ENCODE results near the gene SUPT6H. TPM values are rescaled to one million over a fixed set of nuclear protein-coding genes. Genes with fewer than 3 reads are reported as not detected.

Gene SUPT6H
- polyA plus RNA-seq, 1 donor from 2014 or later, result 19.0 TPM

- no peak for TF ChIP-seq REST (IDR thresholded peaks at IDR 0.05; ENCODE audit: borderline replicate concordance)
- no peak for TF ChIP-seq CTCF (IDR thresholded peaks at IDR 0.05; ENCODE audit: poor library complexity, severe bottlenecking)
- no peak for TF ChIP-seq TAF1 (IDR thresholded peaks at IDR 0.05; ENCODE audit: low read depth)
- no peak for TF ChIP-seq RAD21 (conservative IDR thresholded peaks at IDR 0.05)
- TF ChIP-seq EZH2 (IDR thresholded peaks at IDR 0.05; ENCODE audit: borderline replicate concordance, insufficient read depth, low read length, poor library complexity, severe bottlenecking), result no peak
- no peak for TF ChIP-seq EP300 (conservative IDR thresholded peaks at IDR 0.05; ENCODE audit: poor library complexity, severe bottlenecking)
- no peak for TF ChIP-seq SMC3 (conservative IDR thresholded peaks at IDR 0.05; ENCODE audit: poor library complexity)
- no peak for TF ChIP-seq POLR2AphosphoS5 (IDR thresholded peaks at IDR 0.05)
- no peak for TF ChIP-seq MXI1 (conservative IDR thresholded peaks at IDR 0.05; ENCODE audit: poor library complexity, severe bottlenecking)
- peaks cover 28% of the 10 kb centered on the region for H4K20me1 ChIP-seq (ENCODE audit: insufficient read depth)
- H3K27ac ChIP-seq (ENCODE audit: low read length), result peak overlapping the region; percentile 97
- H3K4me2 ChIP-seq (ENCODE audit: low read length), result no peak overlapping the region
- peaks cover 43% of the 10 kb centered on the region for H3K79me2 ChIP-seq (replicated peaks; ENCODE audit: insufficient read depth, low read length)
- no peaks in the 10 kb centered on the region for H3K9me2 ChIP-seq (ENCODE audit: insufficient read depth, low read length)
- H3K4me3 ChIP-seq (ENCODE audit: low read length), result peak overlapping the region; percentile 84
- H2AFZ ChIP-seq (ENCODE audit: low read depth, low read length), result no peak overlapping the region
- H3K9ac ChIP-seq (ENCODE audit: low read length), result peak overlapping the region; percentile 99
- H3K27me3 ChIP-seq (ENCODE audit: insufficient read depth, low read depth, low read length), result no peaks in the 10 kb centered on the region
- H3K9me3 ChIP-seq (ENCODE audit: low read length), result no peaks in the 10 kb centered on the region
- H3K36me3 ChIP-seq (ENCODE audit: insufficient read depth, low read length), result peaks cover 22% of the 10 kb centered on the region
- H3F3A ChIP-seq (ENCODE audit: insufficient read depth, low read length, poor library complexity, severe bottlenecking), result peaks cover 4% of the 10 kb centered on the region
Measured at GRCh38 chr17:28747051-28747691, 85.2 kb downstream of the SUPT6H start.

- H3K27me3 ChIP-seq (ENCODE audit: insufficient read depth, low read depth, low read length), result no peaks in the 10 kb centered on the region
- TF ChIP-seq POLR2AphosphoS5 (IDR thresholded peaks at IDR 0.05) (peak; percentile 5), MXI1 (conservative IDR thresholded peaks at IDR 0.05; ENCODE audit: poor library complexity, severe bottlenecking) (no peak)
- H3K9ac ChIP-seq (ENCODE audit: low read length), result peak overlapping the region; percentile 7
- H4K20me1 ChIP-seq (ENCODE audit: insufficient read depth), result peaks cover 28% of the 10 kb centered on the region
- no peak overlapping the region for H3K27ac ChIP-seq (ENCODE audit: low read length)
- peaks cover 22% of the 10 kb centered on the region for H3K36me3 ChIP-seq (ENCODE audit: insufficient read depth, low read length)
- peaks cover 4% of the 10 kb centered on the region for H3F3A ChIP-seq (ENCODE audit: insufficient read depth, low read length, poor library complexity, severe bottlenecking)
- no peak overlapping the region for H3K4me3 ChIP-seq (ENCODE audit: low read length)
- H2AFZ ChIP-seq (ENCODE audit: low read depth, low read length), result no peak overlapping the region
- no peaks in the 10 kb centered on the region for H3K9me2 ChIP-seq (ENCODE audit: insufficient read depth, low read length)
- H3K4me2 ChIP-seq (ENCODE audit: low read length), result no peak overlapping the region
- H3K9me3 ChIP-seq (ENCODE audit: low read length), result no peaks in the 10 kb centered on the region
- H3K79me2 ChIP-seq (replicated peaks; ENCODE audit: insufficient read depth, low read length), result peaks cover 43% of the 10 kb centered on the region
Measured at GRCh38 chr17:28747801-28748750, 86.1 kb downstream of the SUPT6H start.
